Measurements from ENCODE around the gene MACC1.

The MACC1 gene

GRCh38 chr7:20102982-20103381, 114.2 kb downstream of the MACC1 start:
- no peak overlapping the region for H3K27ac ChIP-seq
- no peaks in the 10 kb centered on the region for H3K4me1 ChIP-seq (ENCODE audit: control insufficient read depth in 1 of 2, insufficient read depth in 1 of 2, low read depth in 1 of 2, low read length in 1 of 2)
- H3K36me3 ChIP-seq = no peaks in the 10 kb centered on the region
- no peaks in the 10 kb centered on the region for H3K27me3 ChIP-seq
- no peak for TF ChIP-seq CTCF (IDR thresholded peaks at IDR 0.05)
- H3K4me3 ChIP-seq (ENCODE audit: low read depth in 1 of 2, low read length in 1 of 2) = no peak overlapping the region
- no peaks in the 10 kb centered on the region for H3K9me3 ChIP-seq

- H3K4me1 ChIP-seq (ENCODE audit: control insufficient read depth in 1 of 2, insufficient read depth in 1 of 2, low read depth in 1 of 2, low read length in 1 of 2) = no peaks in the 10 kb centered on the region
- H3K9me3 ChIP-seq = no peaks in the 10 kb centered on the region
- H3K27ac ChIP-seq = no peak overlapping the region
- H3K27me3 ChIP-seq = no peaks in the 10 kb centered on the region
- H3K4me3 ChIP-seq (ENCODE audit: low read depth in 1 of 2, low read length in 1 of 2) = no peak overlapping the region
- H3K36me3 ChIP-seq = no peaks in the 10 kb centered on the region
- no peak for TF ChIP-seq CTCF (IDR thresholded peaks at IDR 0.05)
These were observed 121.3 kb downstream of the MACC1 start for GRCh38 chr7:20095862-20096261.

GRCh38 chr7:20095436-20095835, 121.7 kb downstream of the MACC1 start:
- H3K9me3 ChIP-seq = no peaks in the 10 kb centered on the region
- H3K4me1 ChIP-seq (ENCODE audit: control insufficient read depth in 1 of 2, insufficient read depth in 1 of 2, low read depth in 1 of 2, low read length in 1 of 2) = no peaks in the 10 kb centered on the region
- TF ChIP-seq CTCF (IDR thresholded peaks at IDR 0.05) = no peak
- no peaks in the 10 kb centered on the region for H3K27me3 ChIP-seq
- no peak overlapping the region for H3K27ac ChIP-seq
- no peaks in the 10 kb centered on the region for H3K36me3 ChIP-seq
- no peak overlapping the region for H3K4me3 ChIP-seq (ENCODE audit: low read depth in 1 of 2, low read length in 1 of 2)

- no peak overlapping the region for H3K4me3 ChIP-seq (ENCODE audit: low read depth in 1 of 2, low read length in 1 of 2)
- no peaks in the 10 kb centered on the region for H3K27me3 ChIP-seq
- no peak overlapping the region for H3K27ac ChIP-seq
- no peaks in the 10 kb centered on the region for H3K4me1 ChIP-seq (ENCODE audit: control insufficient read depth in 1 of 2, insufficient read depth in 1 of 2, low read depth in 1 of 2, low read length in 1 of 2)
- H3K36me3 ChIP-seq = no peaks in the 10 kb centered on the region
- no peak for TF ChIP-seq CTCF (IDR thresholded peaks at IDR 0.05)
- no peaks in the 10 kb centered on the region for H3K9me3 ChIP-seq
These were observed 127.8 kb downstream of the MACC1 start for GRCh38 chr7:20089431-20089830.

- H3K27me3 ChIP-seq = no peaks in the 10 kb centered on the region
- no peaks in the 10 kb centered on the region for H3K4me1 ChIP-seq (ENCODE audit: control insufficient read depth in 1 of 2, insufficient read depth in 1 of 2, low read depth in 1 of 2, low read length in 1 of 2)
- H3K4me3 ChIP-seq (ENCODE audit: low read depth in 1 of 2, low read length in 1 of 2) = no peak overlapping the region
- no peaks in the 10 kb centered on the region for H3K9me3 ChIP-seq
- no peaks in the 10 kb centered on the region for H3K36me3 ChIP-seq
- no peak overlapping the region for H3K27ac ChIP-seq
- no peak for TF ChIP-seq CTCF (IDR thresholded peaks at IDR 0.05)
These were observed 132.1 kb downstream of the MACC1 start for GRCh38 chr7:20085086-20085485.
